Keratinocyte (primary cell): Measurements from ENCODE around the gene CDIP1. TPM values are rescaled to one million over a fixed set of nuclear protein-coding genes. Genes with fewer than 3 reads are reported as not detected.
A peak's percentile ranks its signal among the peaks of the same experiment; 100 is the strongest.

ENCODE experiments used
- DNase-seq: peaks from one replicate; pipeline ENCODE4 v3.0.0-alpha.2; 2011; ENCODE audit warnings: low read depth, missing footprints, low spot score
- FAIRE-seq: peaks from 2 replicates; lab custom pipeline; 2011; peaks lifted over from hg19 to GRCh38; lab: Jason Lieb, UNC
- H2AFZ ChIP-seq: 2 replicates; pipeline ENCODE4 v1.6.0; 2012; ENCODE audit warnings: low read length, control low read depth, inconsistent platforms; ENCODE audit not compliant: control insufficient read depth
- H3K27ac ChIP-seq: 2 replicates; pipeline ENCODE4 v1.5.1; 2011; ENCODE audit warnings: low read length; ENCODE audit not compliant: control insufficient read depth, insufficient read depth
- H3K27me3 ChIP-seq: 3 replicates; pipeline ENCODE4 v1.6.0; 2011; ENCODE audit warnings: low read length; ENCODE audit not compliant: control insufficient read depth, insufficient read depth; ENCODE audit errors: extremely low read depth
- H3K36me3 ChIP-seq, 2 experiments: 2 replicates in 1 of 2; 3 replicates in 1 of 2; pipeline ENCODE4 v1.5.1; 2011; ENCODE audit warnings: low read length in 2 of 2, mild to moderate bottlenecking in 1 of 2; ENCODE audit not compliant: control insufficient read depth in 2 of 2, insufficient read depth in 2 of 2; ENCODE audit errors: extremely low read depth in 1 of 2
- H3K4me1 ChIP-seq: 3 replicates; pipeline ENCODE4 v1.5.1; 2011; ENCODE audit warnings: low read length; ENCODE audit not compliant: control insufficient read depth, insufficient read depth; ENCODE audit errors: extremely low read depth
- H3K4me2 ChIP-seq: 3 replicates; pipeline ENCODE4 v1.6.0; 2011; ENCODE audit warnings: low read depth, low read length; ENCODE audit not compliant: control insufficient read depth, insufficient read depth; ENCODE audit errors: extremely low read depth
- H3K4me3 ChIP-seq, 3 experiments: fragments of 200-600 bp in 1 of 3; sonication (generic) in 1 of 3; 2 replicates in 2 of 3; 3 replicates in 1 of 3; pipeline ENCODE4 v1.5.1; 2011 to 2016; ENCODE audit warnings: low read length in 3 of 3, mild to moderate bottlenecking in 3 of 3, control low read depth in 2 of 3, inconsistent platforms in 1 of 3, low read depth in 1 of 3, mixed read lengths in 1 of 3, mixed run types in 1 of 3, moderate library complexity in 1 of 3; ENCODE audit not compliant: control insufficient read depth in 2 of 3, insufficient read depth in 2 of 3; ENCODE audit errors: extremely low read depth in 1 of 3
- H3K79me2 ChIP-seq: 2 replicates; pipeline ENCODE4 v1.6.0; 2012; ENCODE audit warnings: low read length; ENCODE audit not compliant: control insufficient read depth, insufficient read depth
- H3K9ac ChIP-seq: 3 replicates; pipeline ENCODE4 v1.6.0; 2011; ENCODE audit warnings: low read length; ENCODE audit not compliant: control insufficient read depth, insufficient read depth; ENCODE audit errors: extremely low read depth
- H3K9me1 ChIP-seq: 3 replicates; pipeline ENCODE4 v1.6.0; 2011; ENCODE audit warnings: low read length; ENCODE audit not compliant: control insufficient read depth, insufficient read depth; ENCODE audit errors: extremely low read depth
- H3K9me3 ChIP-seq: 2 replicates; pipeline ENCODE4 v1.5.1; 2012; ENCODE audit warnings: low read depth, low read length; ENCODE audit not compliant: control insufficient read depth
- H4K20me1 ChIP-seq: 3 replicates; pipeline ENCODE4 v1.6.0; 2011; ENCODE audit warnings: low read length; ENCODE audit not compliant: control insufficient read depth, insufficient read depth; ENCODE audit errors: extremely low read depth
- CTCF ChIP-seq, 3 experiments: IDR thresholded peaks in 1 of 3; conservative IDR thresholded peaks in 1 of 3; optimal IDR thresholded peaks in 1 of 3; 2 replicates in 2 of 3; 3 replicates in 1 of 3; pipeline versions ENCODE3 to v1.5.1; 2011; ENCODE audit warnings: low read length in 3 of 3, mild to moderate bottlenecking in 3 of 3, moderate library complexity in 2 of 3, control low read depth in 1 of 3, inconsistent platforms in 1 of 3; ENCODE audit not compliant: insufficient read depth in 2 of 3; ENCODE audit errors: extremely low read depth in 1 of 3
- EZH2 ChIP-seq: IDR thresholded peaks from one replicate; pipeline ENCODE4 v1.6.1; 2012; ENCODE audit warnings: inconsistent platforms, mild to moderate bottlenecking, low read length, moderate library complexity
- dilution Hi-C: fragments of 300-500 bp; cut with MboI; formaldehyde crosslinking; loops from one replicate; pipeline ENCODE4 v1.7.0; 2020; ENCODE audit warnings: low sequenced_read_pairs; ENCODE audit not compliant: extremely low pct_ligation_motif_present
- polyA plus RNA-seq, 5 experiments: library from polyadenylated mRNA; depleted of rRNA in 3 of 5; stranded (reverse) in 3 of 5; stranded (forward) in 1 of 5; unstranded in 1 of 5; fragments of >200 nt; gene quantifications; 1 replicate in 1 of 5; 2 replicates in 3 of 5; 3 replicates in 1 of 5; pipeline versions ENCODE4 v1.2.1 to v1.2.3, GENCODE V29; 2011 to 2012; ENCODE audit warnings: missing spikeins in 2 of 5, low read depth in 1 of 5, low replicate concordance in 1 of 5

Gene CDIP1
- polyA plus RNA-seq, 1 donor (not counting 4 experiments of a cell fraction or from before 2014, with no cell fraction given): 19.8 TPM

GRCh38 chr16:4472880-4473279, 65.7 kb downstream of the CDIP1 start:
- peaks cover 34% of the 10 kb centered on the region for H3K79me2 ChIP-seq
- H2AFZ ChIP-seq: no peak overlapping the region
- FAIRE-seq: no peak
- H3K27ac ChIP-seq: no peak overlapping the region
- H3K4me2 ChIP-seq: peak overlapping the region; percentile 87
- DNase-seq: no peak
- no peaks in the 10 kb centered on the region for H3K9me3 ChIP-seq
- TF ChIP-seq CTCF (optimal IDR thresholded peaks at IDR 0.05 in 1 of 3, IDR thresholded peaks at IDR 0.05 in 1 of 3, conservative IDR thresholded peaks at IDR 0.05 in 1 of 3; ENCODE audit: extremely low read depth in 1 of 3, insufficient read depth in 2 of 3, low read length in 3 of 3): no peak
- no peak for TF ChIP-seq EZH2
- H3K9ac ChIP-seq: no peak overlapping the region
- dilution Hi-C loops: no loop called here
- no peaks in the 10 kb centered on the region for H3K9me1 ChIP-seq
- peaks cover 26% of the 10 kb centered on the region for H3K4me1 ChIP-seq
- no peaks in the 10 kb centered on the region for H3K27me3 ChIP-seq
- H4K20me1 ChIP-seq: no peaks in the 10 kb centered on the region
- no peak overlapping the region for H3K4me3 ChIP-seq
- peaks cover 0 to 5% of the 10 kb centered on the region in 2 experiments for H3K36me3 ChIP-seq

DNA sequence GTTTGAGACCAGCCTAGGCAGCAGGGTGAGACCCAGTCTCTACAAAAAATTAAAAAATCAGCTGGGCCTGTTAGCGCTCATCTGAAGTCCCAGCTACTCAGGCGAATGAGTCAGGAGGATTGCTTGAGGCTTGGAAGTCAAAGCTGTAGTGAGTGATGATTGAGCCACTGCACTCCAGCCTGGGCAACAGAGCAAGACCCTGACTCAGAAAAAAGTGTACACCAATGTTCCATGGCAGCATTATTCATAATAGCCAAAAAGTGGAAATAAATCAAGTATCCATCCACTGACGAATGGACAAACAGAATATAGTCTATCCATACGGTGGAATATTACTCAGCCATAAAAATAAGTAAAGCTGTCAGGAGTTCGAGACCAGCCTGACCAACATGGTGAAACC, 66.7 kb downstream of the CDIP1 start:
- dilution Hi-C loops: no loop called here
- H3K4me1 ChIP-seq: peaks cover 20% of the 10 kb centered on the region
- no peak overlapping the region for H3K9ac ChIP-seq
- H3K4me2 ChIP-seq: no peak overlapping the region
- no peak overlapping the region for H2AFZ ChIP-seq
- DNase-seq: no peak
- no peaks in the 10 kb centered on the region for H3K27me3 ChIP-seq
- FAIRE-seq: no peak
- no peak overlapping the region for H3K27ac ChIP-seq
- no peaks in the 10 kb centered on the region for H4K20me1 ChIP-seq
- peaks cover 25% of the 10 kb centered on the region for H3K79me2 ChIP-seq
- no peaks in the 10 kb centered on the region for H3K9me3 ChIP-seq
- no peak overlapping the region for H3K4me3 ChIP-seq
- TF ChIP-seq EZH2 (no peak), CTCF (optimal IDR thresholded peaks at IDR 0.05 in 1 of 3, IDR thresholded peaks at IDR 0.05 in 1 of 3, conservative IDR thresholded peaks at IDR 0.05 in 1 of 3; ENCODE audit: extremely low read depth in 1 of 3, insufficient read depth in 2 of 3, low read length in 3 of 3) (no peak)
- H3K36me3 ChIP-seq: peaks cover 0 to 5% of the 10 kb centered on the region in 2 experiments
- no peaks in the 10 kb centered on the region for H3K9me1 ChIP-seq
